GM18861 (cell line): ENCODE measurements around the gene CEACAM19.

Experiments
- ATAC-seq: cut with Tn5 transposase; IDR thresholded peaks from one replicate; pipeline ENCODE4 v1.9.1; 2021; ENCODE audit not compliant: unreplicated experiment

The CEACAM19 gene

GRCh38 chr19:44644402-44645016 is 26.8 kb upstream of the CEACAM19 start:
- no peak for ATAC-seq

GRCh38 chr19:44645407-44646048 is 25.8 kb upstream of the CEACAM19 start:
- ATAC-seq: no peak

- no peak for ATAC-seq
These were observed 25.2 kb upstream of the CEACAM19 start for GRCh38 chr19:44646049-44646416.

- no peak for ATAC-seq
These were observed 24.1 kb upstream of the CEACAM19 start for GRCh38 chr19:44647144-44647543.

GRCh38 chr19:44648631-44649251 is 22.5 kb upstream of the CEACAM19 start:
- ATAC-seq: no peak

GRCh38 chr19:44649578-44650145 is 21.6 kb upstream of the CEACAM19 start:
- ATAC-seq: no peak

- ATAC-seq: no peak
These were observed 17.9 kb upstream of the CEACAM19 start for GRCh38 chr19:44653343-44653742.

- ATAC-seq: peak; percentile 74
These were observed 17.1 kb upstream of the CEACAM19 start for GRCh38 chr19:44653977-44654774.

GRCh38 chr19:44657211-44657921 is 13.9 kb upstream of the CEACAM19 start:
- no peak for ATAC-seq

- no peak for ATAC-seq
These were observed 13.1 kb upstream of the CEACAM19 start for GRCh38 chr19:44658069-44658733.

- ATAC-seq: no peak
These were observed 11.2 kb upstream of the CEACAM19 start for GRCh38 chr19:44660081-44660480.

- ATAC-seq: no peak
These were observed 10.1 kb upstream of the CEACAM19 start for GRCh38 chr19:44661205-44661604.

GRCh38 chr19:44661904-44662303 is 9.4 kb upstream of the CEACAM19 start:
- ATAC-seq: no peak

GRCh38 chr19:44662691-44663385 is 8.4 kb upstream of the CEACAM19 start:
- ATAC-seq: no peak

- no peak for ATAC-seq
These were observed 7.3 kb upstream of the CEACAM19 start for GRCh38 chr19:44663996-44664395.

- no peak for ATAC-seq
These were observed 6.3 kb upstream of the CEACAM19 start for GRCh38 chr19:44664976-44665375.

- ATAC-seq: no peak
These were observed 4.3 kb upstream of the CEACAM19 start for GRCh38 chr19:44666852-44667556.

GRCh38 chr19:44668985-44669764 is 2.1 kb upstream of the CEACAM19 start:
- ATAC-seq: no peak
